GM21390 (cell line): ENCODE results near the gene RAD51B.

Source experiments
- ATAC-seq: cut with Tn5 transposase; IDR thresholded peaks from one replicate; pipeline ENCODE4 v1.9.1; 2021; ENCODE audit not compliant: unreplicated experiment

The RAD51B gene

GRCh38 chr14:67889455-67889854 lies 69.9 kb downstream of the RAD51B start:
- no peak for ATAC-seq

- ATAC-seq = no peak
Measured at GRCh38 chr14:67892466-67893100, 73.0 kb downstream of the RAD51B start.

- ATAC-seq = no peak
Measured at GRCh38 chr14:67900231-67900630, 80.7 kb downstream of the RAD51B start.

GRCh38 chr14:67908052-67908754 lies 88.6 kb downstream of the RAD51B start:
- no peak for ATAC-seq

GRCh38 chr14:67911562-67911961 lies 92.0 kb downstream of the RAD51B start:
- ATAC-seq = no peak

GRCh38 chr14:67916430-67916829 lies 96.9 kb downstream of the RAD51B start:
- ATAC-seq = no peak

GRCh38 chr14:67917006-67917405 lies 97.4 kb downstream of the RAD51B start:
- no peak for ATAC-seq

- ATAC-seq = no peak
Measured at GRCh38 chr14:67918838-67919237, 99.3 kb downstream of the RAD51B start.

- ATAC-seq = no peak
Measured at GRCh38 chr14:67919259-67920032, 99.9 kb downstream of the RAD51B start.

- no peak for ATAC-seq
Measured at GRCh38 chr14:67926821-67927220, 107.2 kb downstream of the RAD51B start.

- no peak for ATAC-seq
Measured at GRCh38 chr14:67927244-67927643, 107.7 kb downstream of the RAD51B start.

GRCh38 chr14:67928375-67928774 lies 108.8 kb downstream of the RAD51B start:
- no peak for ATAC-seq

GRCh38 chr14:67932708-67933246 lies 113.2 kb downstream of the RAD51B start:
- no peak for ATAC-seq

GRCh38 chr14:67933266-67933665 lies 113.7 kb downstream of the RAD51B start:
- ATAC-seq = no peak

- ATAC-seq = no peak
Measured at GRCh38 chr14:67934087-67934486, 114.5 kb downstream of the RAD51B start.

- no peak for ATAC-seq
Measured at GRCh38 chr14:67934862-67935261, 115.3 kb downstream of the RAD51B start.

- no peak for ATAC-seq
Measured at GRCh38 chr14:67935371-67935770, 115.8 kb downstream of the RAD51B start.

GRCh38 chr14:67938071-67938470 lies 118.5 kb downstream of the RAD51B start:
- ATAC-seq = no peak

- ATAC-seq = no peak
Measured at GRCh38 chr14:67940486-67941455, 121.2 kb downstream of the RAD51B start.

- ATAC-seq = no peak
Measured at GRCh38 chr14:67941456-67942018, 122.0 kb downstream of the RAD51B start.
